ENCODE results near the gene KIF3B.
"Not testable (repeated sequence)": the region's sequence is repeated elsewhere in the genome, so short reads cannot be mapped to it uniquely, and the experiment has no call there.

KIF3B gene

DNA sequence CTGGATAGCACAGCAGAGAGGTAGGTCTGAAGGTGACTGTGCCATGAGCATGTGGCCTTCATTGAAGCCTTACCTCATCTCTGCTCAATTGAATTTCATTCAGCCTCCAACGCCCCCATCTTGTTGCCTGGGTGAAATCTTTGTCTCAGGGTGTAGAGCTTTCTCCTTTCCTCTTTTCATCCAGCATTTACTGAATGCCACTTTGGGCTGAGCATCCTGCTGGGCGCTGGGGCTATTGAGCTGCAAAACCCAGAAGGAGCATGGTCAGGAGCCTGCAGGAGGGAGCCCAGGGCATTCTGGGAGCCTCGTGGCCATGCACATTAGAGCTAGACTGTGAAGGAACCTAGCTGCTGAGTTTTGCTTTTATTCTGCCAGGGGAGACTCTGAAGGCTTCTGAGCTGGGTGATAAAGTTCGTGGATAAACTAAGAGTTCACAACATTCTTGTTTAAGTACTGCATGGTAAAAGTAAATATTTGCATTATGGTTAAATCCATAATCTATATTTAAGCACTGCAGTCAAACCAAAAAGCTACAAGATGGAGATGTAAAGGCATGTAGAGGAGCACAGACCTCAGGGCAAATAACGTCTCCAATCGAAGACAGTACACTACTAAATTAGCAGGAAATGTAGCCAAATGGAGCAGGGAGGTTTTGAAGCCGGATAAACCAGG lies 67.5 kb downstream of the KIF3B start:
- no peak for ATAC-seq (replicated peaks; ENCODE audit: extremely low read depth, poor library complexity, severe bottlenecking)
- no peak overlapping the region for H3K27ac Mint-ChIP-seq (ENCODE audit: low read depth)
- no peak overlapping the region for H3K4me3 Mint-ChIP-seq
- H3K36me3 Mint-ChIP-seq (ENCODE audit: insufficient read depth): peaks cover 4% of the 10 kb centered on the region
- H3K27me3 Mint-ChIP-seq: no peaks in the 10 kb centered on the region
- no peaks in the 10 kb centered on the region for H3K9me3 Mint-ChIP-seq
- H3K4me1 Mint-ChIP-seq: no peaks in the 10 kb centered on the region
- no peak for DNase-seq (ENCODE audit: low spot score in 2 of 2)

DNA sequence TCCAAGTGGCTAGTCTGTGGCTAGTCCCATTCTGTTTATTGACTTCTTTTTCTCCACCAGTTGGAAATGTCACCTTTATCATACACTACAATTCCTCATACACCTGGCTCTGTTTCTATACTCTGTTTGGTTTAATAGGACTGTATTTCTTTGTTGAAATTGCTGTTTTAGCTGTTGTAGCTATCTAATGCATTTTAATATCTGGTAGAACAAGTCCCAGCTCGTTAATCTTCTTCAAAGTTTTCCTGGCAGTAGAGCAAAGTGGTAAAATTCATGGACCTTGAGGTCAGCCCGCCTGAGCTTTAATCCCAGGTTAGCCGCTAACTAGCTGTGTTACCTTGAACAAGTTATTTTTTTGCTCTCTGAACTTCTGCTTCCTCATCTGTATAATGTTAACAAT lies 70.8 kb downstream of the KIF3B start:
- Mint-ChIP-seq H3K27me3 (no peaks in the 10 kb centered on the region), H3K4me3 (no peak overlapping the region), H3K27ac (ENCODE audit: low read depth) (no peak overlapping the region), H3K9me3 (no peaks in the 10 kb centered on the region), H3K36me3 (ENCODE audit: insufficient read depth) (peaks cover 4% of the 10 kb centered on the region), H3K4me1 (no peaks in the 10 kb centered on the region)
- ATAC-seq (replicated peaks; ENCODE audit: extremely low read depth, poor library complexity, severe bottlenecking) (no peak), DNase-seq (ENCODE audit: low spot score in 2 of 2) (no peak)

DNA sequence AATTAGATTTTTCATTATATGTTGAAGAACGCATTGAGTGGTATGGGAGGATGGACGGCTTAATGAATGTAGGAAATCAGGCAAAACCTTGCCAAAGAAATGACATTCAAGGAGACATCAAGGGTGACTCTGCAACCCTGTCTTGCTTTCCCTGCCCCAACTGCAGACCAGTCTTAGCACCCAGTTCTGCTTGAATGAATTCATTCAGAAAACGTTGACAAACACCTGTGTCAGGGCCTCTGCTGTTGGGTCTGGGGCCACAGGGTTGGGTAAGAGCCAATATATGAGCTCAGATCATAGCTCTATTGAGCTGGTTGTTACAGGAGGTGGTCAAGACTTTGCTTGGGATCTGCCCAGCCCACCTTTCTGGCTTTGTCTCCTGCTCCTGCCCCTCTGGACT lies 73.0 kb downstream of the KIF3B start:
- ATAC-seq (replicated peaks; ENCODE audit: extremely low read depth, poor library complexity, severe bottlenecking): no peak
- DNase-seq (ENCODE audit: low spot score in 2 of 2): no peak
- Mint-ChIP-seq H3K9me3 (no peaks in the 10 kb centered on the region), H3K4me1 (no peaks in the 10 kb centered on the region), H3K36me3 (ENCODE audit: insufficient read depth) (peaks cover 4% of the 10 kb centered on the region), H3K27me3 (no peaks in the 10 kb centered on the region), H3K4me3 (no peak overlapping the region), H3K27ac (ENCODE audit: low read depth) (no peak overlapping the region)

- peaks cover 1% of the 10 kb centered on the region for H3K4me1 Mint-ChIP-seq
- no peak for ATAC-seq (replicated peaks; ENCODE audit: extremely low read depth, poor library complexity, severe bottlenecking)
- no peaks in the 10 kb centered on the region for H3K9me3 Mint-ChIP-seq
- peaks cover 4% of the 10 kb centered on the region for H3K36me3 Mint-ChIP-seq (ENCODE audit: insufficient read depth)
- no peak overlapping the region for H3K4me3 Mint-ChIP-seq
- DNase-seq (ENCODE audit: low spot score in 2 of 2): no peak
- no peaks in the 10 kb centered on the region for H3K27me3 Mint-ChIP-seq
- H3K27ac Mint-ChIP-seq (ENCODE audit: low read depth): no peak overlapping the region
These were observed 74.8 kb downstream of the KIF3B start for GRCh38 chr20:32352121-32352720.

DNA sequence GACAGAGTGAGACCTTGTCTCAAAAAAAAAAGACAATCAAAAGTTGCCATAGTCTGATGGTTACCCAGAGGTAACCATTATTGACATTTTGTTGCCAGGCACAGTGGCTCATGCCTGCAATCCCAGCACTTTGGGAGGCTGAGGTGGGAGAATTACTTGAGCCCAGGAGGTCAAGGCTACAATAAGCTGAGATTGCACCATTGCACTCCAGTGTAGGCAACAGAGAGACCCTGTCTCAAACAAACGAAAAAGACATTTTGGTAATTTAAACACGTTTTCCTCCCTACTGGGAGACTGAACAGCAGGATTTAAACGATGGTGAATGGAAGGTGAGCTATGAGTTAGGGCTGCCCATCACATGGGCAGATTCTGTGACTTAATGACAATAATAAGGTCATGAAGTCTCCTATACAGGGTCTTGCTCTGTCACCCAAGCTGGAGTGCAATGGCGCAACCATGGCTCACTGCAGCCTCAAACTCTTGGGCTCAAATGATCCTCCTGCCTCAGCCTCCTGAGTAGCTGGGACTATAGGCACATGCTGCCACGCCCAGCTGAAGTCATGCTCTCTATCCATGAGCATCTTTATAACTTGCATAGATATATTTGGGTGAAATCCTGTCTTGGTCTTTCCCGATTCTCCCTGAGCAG lies 76.5 kb downstream of the KIF3B start:
- Mint-ChIP-seq H3K27me3 (no peaks in the 10 kb centered on the region), H3K9me3 (no peaks in the 10 kb centered on the region), H3K27ac (ENCODE audit: low read depth) (no peak overlapping the region), H3K4me3 (no peak overlapping the region), H3K36me3 (ENCODE audit: insufficient read depth) (peaks cover 5% of the 10 kb centered on the region), H3K4me1 (peaks cover 7% of the 10 kb centered on the region)
- DNase-seq (ENCODE audit: low spot score in 2 of 2) (no peak), ATAC-seq (replicated peaks; ENCODE audit: extremely low read depth, poor library complexity, severe bottlenecking) (no peak)

DNA sequence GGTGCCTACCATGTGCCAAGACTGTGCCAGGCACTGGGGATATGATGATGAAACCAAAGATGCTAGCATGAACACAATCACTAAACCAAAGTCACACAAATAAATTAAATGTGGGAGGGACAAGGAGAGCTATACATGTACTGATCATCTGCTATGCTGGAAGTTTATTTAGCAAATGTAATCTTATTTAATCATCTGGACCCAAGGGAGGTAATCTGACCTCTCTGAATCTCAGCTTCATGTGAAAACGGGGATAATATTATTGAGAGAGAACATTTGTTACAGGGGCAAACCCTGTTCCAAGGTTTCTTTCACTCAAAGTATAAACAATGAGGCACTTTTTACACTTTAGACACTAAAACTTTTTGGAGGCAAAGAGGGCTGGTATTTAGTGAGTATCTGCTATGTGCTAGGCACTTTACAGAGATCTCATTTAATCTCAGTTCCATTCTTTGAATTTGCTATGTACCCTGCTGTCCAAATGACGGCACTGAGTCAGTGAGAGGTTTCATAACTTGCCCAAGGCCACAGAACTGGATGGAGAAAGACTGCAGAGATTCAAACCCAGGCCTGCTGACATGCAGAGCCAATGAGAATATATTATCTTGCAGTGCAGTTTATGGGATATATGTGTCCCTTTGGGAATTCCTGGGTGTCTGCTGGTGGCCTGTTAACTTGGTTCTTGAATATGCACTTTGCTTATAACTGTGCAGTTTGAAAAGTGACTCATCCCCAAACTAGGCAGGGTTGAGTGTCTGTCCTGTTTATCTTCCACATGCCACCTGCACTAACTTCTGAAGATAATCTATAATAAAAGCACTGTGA lies 77.4 kb downstream of the KIF3B start:
- Mint-ChIP-seq H3K4me3 (no peak overlapping the region), H3K4me1 (peaks cover 13% of the 10 kb centered on the region), H3K36me3 (ENCODE audit: insufficient read depth) (peaks cover 11% of the 10 kb centered on the region), H3K9me3 (no peaks in the 10 kb centered on the region), H3K27ac (ENCODE audit: low read depth) (no peak overlapping the region), H3K27me3 (no peaks in the 10 kb centered on the region)
- no peak for ATAC-seq (replicated peaks; ENCODE audit: extremely low read depth, poor library complexity, severe bottlenecking)
- DNase-seq (ENCODE audit: low spot score in 2 of 2): no peak

- Mint-ChIP-seq H3K27ac (ENCODE audit: low read depth) (no peak overlapping the region), H3K27me3 (no peaks in the 10 kb centered on the region), H3K9me3 (no peaks in the 10 kb centered on the region), H3K36me3 (ENCODE audit: insufficient read depth) (peaks cover 11% of the 10 kb centered on the region), H3K4me1 (peaks cover 19% of the 10 kb centered on the region), H3K4me3 (no peak overlapping the region)
- DNase-seq (ENCODE audit: low spot score in 2 of 2) (no peak), ATAC-seq (replicated peaks; ENCODE audit: extremely low read depth, poor library complexity, severe bottlenecking) (no peak)
These were observed 78.0 kb downstream of the KIF3B start for GRCh38 chr20:32355417-32355841.

DNA sequence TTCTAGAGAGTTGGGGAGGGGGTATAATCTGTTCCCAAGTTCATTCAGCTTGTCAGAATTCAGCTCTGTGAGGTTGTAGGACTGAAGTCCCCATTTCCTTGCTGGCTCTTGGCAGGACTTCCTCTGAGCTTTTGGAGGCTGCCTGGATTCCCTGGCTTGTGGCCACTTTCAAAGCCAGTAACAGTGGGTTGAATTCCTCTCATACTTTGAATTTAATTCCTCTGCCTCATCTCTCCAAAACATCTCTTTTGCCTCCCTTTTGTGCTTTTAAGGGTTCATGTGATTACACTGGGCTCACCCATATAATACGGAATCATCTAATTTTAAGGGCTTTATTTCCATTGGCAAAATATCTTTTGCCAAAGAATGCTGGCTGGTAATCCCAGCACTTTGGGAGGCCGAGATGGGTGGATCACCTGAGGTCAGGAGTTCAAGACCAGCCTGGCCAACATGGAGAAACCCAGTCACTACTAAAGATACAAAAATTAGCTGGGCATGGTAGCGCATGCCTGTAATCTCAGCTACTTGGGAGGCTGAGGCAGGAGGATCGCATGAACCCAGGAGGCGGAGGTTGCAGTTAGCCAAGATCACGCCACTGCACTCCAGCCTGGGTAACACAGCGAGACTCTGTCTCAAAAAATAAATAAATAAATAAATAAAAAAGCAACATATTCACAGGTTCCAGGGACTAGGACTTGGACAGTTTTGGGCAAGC lies 78.6 kb downstream of the KIF3B start:
- H3K27ac Mint-ChIP-seq (ENCODE audit: low read depth); H3K4me3 Mint-ChIP-seq: not testable (repeated sequence)

GRCh38 chr20:32356622-32357374 lies 79.3 kb downstream of the KIF3B start:
- no peak for ATAC-seq (replicated peaks; ENCODE audit: extremely low read depth, poor library complexity, severe bottlenecking)
- Mint-ChIP-seq H3K27ac (ENCODE audit: low read depth) (no peak overlapping the region), H3K4me1 (peaks cover 28% of the 10 kb centered on the region), H3K9me3 (no peaks in the 10 kb centered on the region), H3K36me3 (ENCODE audit: insufficient read depth) (peaks cover 13% of the 10 kb centered on the region), H3K4me3 (peak overlapping the region; percentile 94), H3K27me3 (no peaks in the 10 kb centered on the region)
- DNase-seq (ENCODE audit: low spot score in 2 of 2): no peak

More for the DNA sequence above, 78.6 kb downstream of the KIF3B start:
- not testable (repeated sequence) for DNase-seq (ENCODE audit: low spot score in 2 of 2); ATAC-seq (replicated peaks; ENCODE audit: extremely low read depth, poor library complexity, severe bottlenecking); H3K9me3 Mint-ChIP-seq; H3K27me3 Mint-ChIP-seq
- H3K36me3 Mint-ChIP-seq (ENCODE audit: insufficient read depth): peaks cover 11% of the 10 kb centered on the region
- H3K4me1 Mint-ChIP-seq: peaks cover 23% of the 10 kb centered on the region

DNA sequence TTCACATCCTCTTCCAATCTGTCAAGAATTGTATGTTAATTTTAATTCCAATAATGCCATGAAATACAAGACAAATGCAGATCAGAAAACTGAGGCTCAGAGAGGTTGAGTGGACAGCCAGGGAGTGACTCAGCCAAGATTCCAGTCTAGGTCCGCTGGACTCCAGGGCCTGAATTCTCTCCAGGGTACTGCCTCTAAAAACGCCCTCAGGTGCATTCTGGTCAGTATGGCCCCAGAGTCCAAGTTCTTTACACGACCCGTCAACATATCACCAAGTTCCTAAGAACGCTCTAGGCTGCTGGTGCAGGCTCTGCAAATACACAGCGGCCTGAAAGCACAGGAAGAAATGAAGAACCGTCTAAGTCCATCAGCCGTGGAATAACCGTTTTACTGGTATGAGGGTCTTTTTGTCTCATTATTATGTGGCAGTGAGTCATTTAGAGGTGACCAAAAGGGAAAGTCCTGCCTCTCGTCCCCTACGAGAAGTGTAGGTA lies 80.0 kb downstream of the KIF3B start:
- Mint-ChIP-seq H3K9me3 (no peaks in the 10 kb centered on the region), H3K36me3 (ENCODE audit: insufficient read depth) (peaks cover 13% of the 10 kb centered on the region), H3K27me3 (no peaks in the 10 kb centered on the region), H3K4me3 (peak overlapping the region; percentile 94), H3K4me1 (peaks cover 34% of the 10 kb centered on the region), H3K27ac (ENCODE audit: low read depth) (no peak overlapping the region)
- ATAC-seq (replicated peaks; ENCODE audit: extremely low read depth, poor library complexity, severe bottlenecking): no peak
- no peak for DNase-seq (ENCODE audit: low spot score in 2 of 2)

GRCh38 chr20:32357869-32358631 lies 80.6 kb downstream of the KIF3B start, which contains the start of gene ASXL1:
ASXL1 (plus strand) TSS chr20:32358331; CDS start chr20:32358776, 445 bp downstream.
- H3K36me3 Mint-ChIP-seq (ENCODE audit: insufficient read depth): peaks cover 13% of the 10 kb centered on the region
- peak within 1 kb of the TSS; percentile 95 for H3K27ac Mint-ChIP-seq (ENCODE audit: low read depth)
- ATAC-seq (replicated peaks; ENCODE audit: extremely low read depth, poor library complexity, severe bottlenecking): peak; percentile 92
- H3K9me3 Mint-ChIP-seq: no peaks in the 10 kb centered on the region
- no peaks in the 10 kb centered on the region for H3K27me3 Mint-ChIP-seq
- H3K4me3 Mint-ChIP-seq: peak within 1 kb of the TSS; percentile 94
- peaks cover 41% of the 10 kb centered on the region for H3K4me1 Mint-ChIP-seq
- peak; percentile 79 to 85 for DNase-seq (ENCODE audit: low spot score in 2 of 2)

Data from central memory CD8-positive, alpha-beta T cell (primary cell).